SH-SY5Y (cell line): ENCODE measurements around the gene ZNRF1.

ENCODE experiments used
- GATA2 ChIP-seq: IDR thresholded peaks from 2 replicates; pipeline ENCODE4 v1.6.1; 2011; ENCODE audit warnings: mild to moderate bottlenecking, low read depth, low read length
- GATA3 ChIP-seq: IDR thresholded peaks from 2 replicates; pipeline ENCODE4 v1.6.1; 2011; ENCODE audit warnings: low read depth, mild to moderate bottlenecking, low read length, moderate library complexity

The ZNRF1 gene

GRCh38 chr16:75070012-75070841 lies 71.4 kb downstream of the ZNRF1 start:
- no peak for TF ChIP-seq GATA2
- no peak for TF ChIP-seq GATA3

- TF ChIP-seq GATA3 (no peak), GATA2 (no peak)
These were observed 72.8 kb downstream of the ZNRF1 start for GRCh38 chr16:75071621-75072020.

- TF ChIP-seq GATA2 (no peak), GATA3 (no peak)
These were observed 73.6 kb downstream of the ZNRF1 start for GRCh38 chr16:75072239-75072947.

GRCh38 chr16:75073545-75074303 lies 74.9 kb downstream of the ZNRF1 start:
- TF ChIP-seq GATA3: no peak
- TF ChIP-seq GATA2: no peak

GRCh38 chr16:75074304-75074793 lies 75.5 kb downstream of the ZNRF1 start:
- no peak for TF ChIP-seq GATA2
- no peak for TF ChIP-seq GATA3

- TF ChIP-seq GATA3: no peak
- no peak for TF ChIP-seq GATA2
These were observed 76.3 kb downstream of the ZNRF1 start for GRCh38 chr16:75074920-75075687.

GRCh38 chr16:75075688-75076268 lies 77.0 kb downstream of the ZNRF1 start:
- TF ChIP-seq GATA3 (no peak), GATA2 (no peak)

- TF ChIP-seq GATA2: no peak
- no peak for TF ChIP-seq GATA3
These were observed 80.1 kb downstream of the ZNRF1 start for GRCh38 chr16:75078886-75079285.

GRCh38 chr16:75079346-75079926 lies 80.6 kb downstream of the ZNRF1 start:
- TF ChIP-seq GATA3 (no peak), GATA2 (no peak)

GRCh38 chr16:75080205-75081029 lies 81.6 kb downstream of the ZNRF1 start:
- TF ChIP-seq GATA2: no peak
- TF ChIP-seq GATA3: no peak

- no peak for TF ChIP-seq GATA3
- TF ChIP-seq GATA2: no peak
These were observed 82.5 kb downstream of the ZNRF1 start for GRCh38 chr16:75081179-75081859.

- TF ChIP-seq GATA2: no peak
These were observed 85.0 kb downstream of the ZNRF1 start for GRCh38 chr16:75083813-75084212.

- no peak for TF ChIP-seq GATA2
These were observed 86.7 kb downstream of the ZNRF1 start for GRCh38 chr16:75085556-75085955.
